ENCODE results near the gene TSPYL6. TPM values are rescaled to one million over a fixed set of nuclear protein-coding genes. Genes with fewer than 3 reads are reported as not detected.

The TSPYL6 gene
- total RNA-seq, 1 donor from 2014 or later, result not detected

DNA sequence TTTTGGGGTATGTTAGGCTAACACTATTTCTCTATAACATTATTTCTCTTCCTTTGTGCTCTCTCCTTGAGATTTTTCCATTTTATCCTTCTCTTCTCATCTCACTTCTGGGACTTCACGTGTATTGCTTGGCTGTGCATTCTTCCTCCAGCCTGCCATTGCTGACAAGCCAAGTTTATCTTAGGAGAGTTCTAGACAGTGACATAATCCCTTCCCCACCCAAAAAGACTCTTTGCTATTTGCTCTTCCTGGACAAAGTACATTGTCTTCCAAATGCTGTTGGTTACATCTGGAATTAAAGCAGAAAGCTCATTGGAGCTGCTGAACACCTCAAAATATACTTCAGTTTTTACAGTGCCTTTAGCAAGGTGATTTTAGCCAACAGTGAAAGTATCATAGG lies 8.9 kb downstream of the TSPYL6 start:
- intact Hi-C loops (cut with micrococcal nuclease), result no loop called here
- Mint-ChIP-seq H3K4me1 (ENCODE audit: low read depth) (no peaks in the 10 kb centered on the region), H3K9me3 (no peaks in the 10 kb centered on the region), H3K27me3 (ENCODE audit: low read depth) (no peaks in the 10 kb centered on the region), H3K36me3 (ENCODE audit: low read depth) (no peaks in the 10 kb centered on the region), H3K4me3 (ENCODE audit: low read depth) (no peak overlapping the region), H3K27ac (no peak overlapping the region)
- no peak for DNase-seq (ENCODE audit: low spot score)

DNA sequence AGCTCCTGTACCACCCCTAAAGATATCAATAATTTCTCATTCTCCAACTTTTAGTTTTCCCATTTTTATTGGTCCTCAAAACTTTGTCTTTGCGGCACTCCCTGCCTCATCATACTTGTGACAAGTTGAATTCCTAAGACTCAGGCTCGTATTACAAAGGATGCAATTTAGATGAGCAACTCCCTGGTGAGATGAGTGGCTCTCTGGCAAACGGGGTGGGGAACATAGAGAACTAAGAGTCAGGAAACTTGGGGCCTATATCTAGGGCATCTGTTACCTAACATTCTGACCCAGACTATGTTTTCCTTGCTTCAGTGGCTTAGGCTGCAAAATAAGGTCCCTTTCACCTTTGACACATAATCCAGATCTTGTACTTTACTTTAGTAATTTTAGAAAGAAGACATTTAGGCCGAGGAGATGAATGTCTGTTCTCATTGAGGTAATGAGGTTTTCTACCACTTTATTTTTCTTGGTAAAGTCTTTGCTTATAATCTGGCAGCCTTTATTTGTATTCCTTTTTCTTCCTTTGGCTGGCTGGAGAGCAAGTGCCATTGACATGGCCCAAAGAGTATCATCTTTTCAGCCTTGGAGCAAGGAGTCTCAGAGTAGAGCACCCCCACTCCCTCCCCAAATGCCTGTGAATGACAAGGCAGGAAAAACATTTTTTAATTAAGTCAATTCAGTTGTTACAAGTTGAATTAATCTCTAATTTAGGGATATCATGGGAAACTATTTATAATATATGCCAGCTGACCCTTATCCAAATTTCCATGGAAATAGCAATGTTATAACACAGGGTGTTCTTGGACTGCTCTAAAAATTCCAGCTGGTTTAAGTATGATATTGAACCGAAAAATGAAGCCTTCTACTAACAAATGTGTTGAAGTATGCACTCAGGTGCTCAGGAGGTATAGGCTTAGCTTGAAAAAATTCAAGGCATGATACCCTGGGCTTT lies 15.2 kb downstream of the TSPYL6 start:
- DNase-seq (ENCODE audit: low spot score), result no peak
- Mint-ChIP-seq H3K4me1 (ENCODE audit: low read depth) (no peaks in the 10 kb centered on the region), H3K36me3 (ENCODE audit: low read depth) (no peaks in the 10 kb centered on the region), H3K27me3 (ENCODE audit: low read depth) (no peaks in the 10 kb centered on the region), H3K4me3 (ENCODE audit: low read depth) (no peak overlapping the region), H3K9me3 (peaks cover 7% of the 10 kb centered on the region), H3K27ac (no peak overlapping the region)
- intact Hi-C loops (cut with micrococcal nuclease), result no loop called here

DNA sequence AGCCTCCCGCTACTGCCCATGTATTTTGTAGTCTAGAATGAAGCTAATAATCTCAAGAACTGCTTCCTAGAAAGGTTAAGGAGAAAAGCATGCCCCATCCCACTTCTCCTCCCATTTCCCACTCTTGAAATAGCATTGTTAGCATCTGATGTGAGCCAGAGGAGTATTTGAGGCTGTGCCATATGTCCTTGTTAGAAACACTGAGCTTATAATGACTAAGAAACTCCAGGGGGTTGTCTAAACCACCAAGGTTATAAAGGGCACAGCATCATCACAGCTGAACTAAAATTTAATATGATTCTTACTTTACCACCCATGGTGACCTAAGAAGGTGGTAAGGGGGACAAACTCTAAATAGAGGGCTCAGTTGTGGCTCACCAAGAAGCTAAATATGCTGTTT lies 16.6 kb downstream of the TSPYL6 start:
- H3K4me3 Mint-ChIP-seq (ENCODE audit: low read depth), result no peak overlapping the region
- peaks cover 7% of the 10 kb centered on the region for H3K9me3 Mint-ChIP-seq
- intact Hi-C loops (cut with micrococcal nuclease), result no loop called here

DNA sequence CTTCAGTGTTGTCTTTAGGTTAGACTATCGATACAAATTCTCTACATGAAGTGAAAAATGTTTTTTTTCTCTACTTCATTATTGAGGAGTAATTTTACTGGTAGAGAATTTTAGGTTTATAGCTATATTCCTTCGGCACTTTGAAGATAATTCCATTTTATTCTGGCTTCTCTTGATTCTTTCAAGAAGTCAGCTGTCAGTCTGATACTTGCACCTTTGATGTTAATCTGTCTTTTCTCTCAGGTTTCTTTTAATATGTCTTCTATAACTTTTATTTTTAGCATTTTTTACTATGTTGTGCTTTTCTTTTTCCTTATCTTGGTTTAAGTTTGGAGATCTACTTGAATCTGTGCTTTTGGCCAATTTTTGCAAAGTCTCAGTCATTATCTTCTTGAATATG lies 18.6 kb downstream of the TSPYL6 start:
- Mint-ChIP-seq H3K27me3 (ENCODE audit: low read depth) (no peaks in the 10 kb centered on the region), H3K4me1 (ENCODE audit: low read depth) (no peaks in the 10 kb centered on the region), H3K36me3 (ENCODE audit: low read depth) (no peaks in the 10 kb centered on the region), H3K9me3 (peaks cover 7% of the 10 kb centered on the region), H3K4me3 (ENCODE audit: low read depth) (no peak overlapping the region), H3K27ac (no peak overlapping the region)
- intact Hi-C loops (cut with micrococcal nuclease), result no loop called here
- DNase-seq (ENCODE audit: low spot score), result no peak

More for the DNA sequence above, 16.6 kb downstream of the TSPYL6 start:
- H3K36me3 Mint-ChIP-seq (ENCODE audit: low read depth), result no peaks in the 10 kb centered on the region
- DNase-seq (ENCODE audit: low spot score), result no peak
- H3K27ac Mint-ChIP-seq, result no peak overlapping the region
- H3K27me3 Mint-ChIP-seq (ENCODE audit: low read depth), result no peaks in the 10 kb centered on the region
- no peaks in the 10 kb centered on the region for H3K4me1 Mint-ChIP-seq (ENCODE audit: low read depth)

DNA sequence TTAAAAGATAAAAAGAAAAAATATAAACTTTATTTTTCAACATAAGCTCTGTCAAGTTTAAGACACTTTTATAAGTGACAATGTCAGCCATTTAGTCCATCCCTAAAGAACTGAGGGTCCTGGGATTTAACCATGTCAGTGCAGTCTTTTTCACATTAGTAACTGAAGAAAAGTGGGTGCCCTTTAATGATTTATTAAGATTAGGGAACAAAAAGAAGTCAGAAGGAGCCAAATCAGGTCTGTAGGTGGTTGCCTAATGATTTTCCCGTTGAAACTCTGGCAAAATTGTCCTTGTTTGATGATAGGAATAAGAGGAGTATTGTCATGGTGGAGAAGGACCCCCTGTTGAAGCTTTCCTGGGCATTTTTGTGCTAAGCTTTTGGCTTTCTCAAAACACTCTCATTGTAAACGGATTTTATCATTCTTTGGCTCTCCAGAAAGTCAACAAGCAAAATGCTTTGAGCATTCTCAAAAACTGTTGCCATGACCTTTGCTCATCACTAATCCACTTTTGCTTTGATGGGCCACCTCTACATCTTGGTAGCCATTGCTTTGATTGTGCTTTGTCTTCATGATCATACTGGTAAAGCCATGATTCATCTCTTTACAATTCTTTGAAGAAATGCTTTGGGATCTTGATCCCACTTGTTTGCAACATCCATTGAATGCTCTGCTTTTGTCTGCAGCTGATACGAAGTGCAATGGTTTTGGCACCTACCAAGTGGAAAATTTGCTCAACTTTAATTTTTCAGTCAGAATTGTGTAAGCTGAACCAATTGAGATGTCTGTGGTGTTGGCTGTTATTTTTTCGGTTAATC lies 22.0 kb downstream of the TSPYL6 start:
- intact Hi-C loops (cut with micrococcal nuclease), result no loop called here
- DNase-seq (ENCODE audit: low spot score), result no peak
- H3K36me3 Mint-ChIP-seq (ENCODE audit: low read depth), result no peaks in the 10 kb centered on the region
- H3K4me1 Mint-ChIP-seq (ENCODE audit: low read depth), result no peaks in the 10 kb centered on the region
- no peaks in the 10 kb centered on the region for H3K27me3 Mint-ChIP-seq (ENCODE audit: low read depth)
- no peak overlapping the region for H3K4me3 Mint-ChIP-seq (ENCODE audit: low read depth)
- H3K27ac Mint-ChIP-seq, result no peak overlapping the region
- H3K9me3 Mint-ChIP-seq, result peaks cover 7% of the 10 kb centered on the region

DNA sequence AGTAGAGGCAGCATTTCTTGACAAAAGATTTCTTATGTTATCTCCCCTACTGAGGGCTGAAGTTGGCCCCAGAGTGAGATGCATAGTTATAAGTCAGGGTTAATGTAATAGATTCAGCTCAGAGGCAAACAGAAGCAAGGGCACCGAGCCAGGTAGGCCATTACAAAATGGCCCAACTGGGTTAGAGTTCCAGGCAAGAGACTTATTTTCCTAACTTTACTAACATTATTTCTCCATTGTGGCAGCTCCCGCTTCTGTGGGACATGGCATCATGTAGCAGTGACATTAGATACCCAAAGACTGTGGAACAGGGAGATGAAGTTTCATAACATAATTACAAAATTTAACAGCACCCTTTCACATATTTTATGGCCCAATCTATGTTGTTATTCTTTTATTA lies 27.1 kb downstream of the TSPYL6 start:
- no peaks in the 10 kb centered on the region for H3K36me3 Mint-ChIP-seq (ENCODE audit: low read depth)
- no peaks in the 10 kb centered on the region for H3K9me3 Mint-ChIP-seq
- no peaks in the 10 kb centered on the region for H3K27me3 Mint-ChIP-seq (ENCODE audit: low read depth)
- H3K4me3 Mint-ChIP-seq (ENCODE audit: low read depth), result no peak overlapping the region
- DNase-seq (ENCODE audit: low spot score), result no peak
- no peak overlapping the region for H3K27ac Mint-ChIP-seq
- intact Hi-C loops (cut with micrococcal nuclease), result no loop called here
- H3K4me1 Mint-ChIP-seq (ENCODE audit: low read depth), result peaks cover 2% of the 10 kb centered on the region

DNA sequence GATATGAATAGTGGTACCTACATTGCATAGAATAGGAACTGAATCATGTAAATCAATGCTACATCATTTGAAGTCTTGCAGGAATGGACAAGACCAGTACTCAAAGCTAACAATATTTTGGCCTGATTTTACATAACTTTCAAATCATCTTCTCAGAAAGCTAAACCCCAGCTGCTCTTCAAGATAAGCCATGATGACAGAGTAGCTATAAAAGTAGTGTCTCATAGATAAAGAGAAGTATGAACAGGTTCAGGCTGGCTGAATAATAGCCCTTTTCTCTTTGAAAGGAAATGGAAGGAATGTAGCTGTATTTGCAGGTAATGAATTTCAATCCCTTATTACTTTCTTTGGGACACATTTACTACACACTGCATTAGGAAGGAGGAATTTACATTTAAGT lies 28.2 kb downstream of the TSPYL6 start:
- no peaks in the 10 kb centered on the region for H3K9me3 Mint-ChIP-seq
- no peak overlapping the region for H3K27ac Mint-ChIP-seq
- DNase-seq (ENCODE audit: low spot score), result no peak
- no peaks in the 10 kb centered on the region for H3K27me3 Mint-ChIP-seq (ENCODE audit: low read depth)
- H3K36me3 Mint-ChIP-seq (ENCODE audit: low read depth), result no peaks in the 10 kb centered on the region
- H3K4me1 Mint-ChIP-seq (ENCODE audit: low read depth), result peaks cover 2% of the 10 kb centered on the region
- intact Hi-C loops (cut with micrococcal nuclease), result no loop called here
- H3K4me3 Mint-ChIP-seq (ENCODE audit: low read depth), result no peak overlapping the region

DNA sequence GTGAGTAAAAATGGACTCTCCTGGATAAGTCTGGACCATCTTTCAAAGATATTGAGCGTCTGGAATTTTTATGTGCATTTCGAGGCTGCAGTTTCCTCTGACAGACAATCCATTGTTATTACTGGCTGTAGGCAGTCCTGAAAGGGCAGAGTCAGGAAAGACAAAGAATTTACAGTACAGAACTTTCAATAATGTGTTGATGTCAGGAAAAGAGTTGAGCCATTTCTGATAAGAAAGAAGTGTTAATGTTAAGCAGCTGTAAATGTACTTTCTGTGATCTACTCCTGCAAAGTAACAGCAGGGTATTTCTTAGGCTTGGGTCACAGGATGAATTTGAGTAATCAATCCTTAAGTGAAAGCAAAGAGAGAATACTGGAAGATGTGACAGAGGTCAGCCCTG lies 29.8 kb downstream of the TSPYL6 start:
- intact Hi-C loops (cut with micrococcal nuclease), result no loop called here
- Mint-ChIP-seq H3K4me1 (ENCODE audit: low read depth) (peaks cover 2% of the 10 kb centered on the region), H3K27ac (no peak overlapping the region), H3K9me3 (no peaks in the 10 kb centered on the region), H3K4me3 (ENCODE audit: low read depth) (no peak overlapping the region), H3K27me3 (ENCODE audit: low read depth) (no peaks in the 10 kb centered on the region), H3K36me3 (ENCODE audit: low read depth) (no peaks in the 10 kb centered on the region)
- no peak for DNase-seq (ENCODE audit: low spot score)

DNA sequence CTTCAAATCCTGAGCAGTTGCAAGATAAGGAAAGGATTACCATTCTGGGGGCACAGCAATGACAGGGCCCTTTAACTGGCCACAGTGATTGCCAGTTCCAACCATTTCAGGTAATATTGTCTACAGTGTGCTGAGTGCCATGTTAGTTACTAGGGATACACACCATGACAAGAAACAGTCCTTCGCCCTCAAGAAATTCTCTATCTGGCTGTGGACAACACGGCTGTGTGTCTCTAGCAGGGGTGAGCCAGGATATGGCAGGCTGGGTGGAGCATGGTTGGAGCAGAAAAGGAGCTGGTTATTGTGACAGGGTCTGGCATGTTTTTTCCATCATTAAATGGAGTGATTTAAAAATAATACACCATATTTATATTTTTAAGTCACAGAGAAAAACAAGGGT lies 31.0 kb downstream of the TSPYL6 start:
- intact Hi-C loops (cut with micrococcal nuclease), result no loop called here
- Mint-ChIP-seq H3K27me3 (ENCODE audit: low read depth) (no peaks in the 10 kb centered on the region), H3K4me3 (ENCODE audit: low read depth) (no peak overlapping the region), H3K36me3 (ENCODE audit: low read depth) (no peaks in the 10 kb centered on the region), H3K4me1 (ENCODE audit: low read depth) (peaks cover 2% of the 10 kb centered on the region), H3K9me3 (no peaks in the 10 kb centered on the region), H3K27ac (no peak overlapping the region)
- no peak for DNase-seq (ENCODE audit: low spot score)

DNA sequence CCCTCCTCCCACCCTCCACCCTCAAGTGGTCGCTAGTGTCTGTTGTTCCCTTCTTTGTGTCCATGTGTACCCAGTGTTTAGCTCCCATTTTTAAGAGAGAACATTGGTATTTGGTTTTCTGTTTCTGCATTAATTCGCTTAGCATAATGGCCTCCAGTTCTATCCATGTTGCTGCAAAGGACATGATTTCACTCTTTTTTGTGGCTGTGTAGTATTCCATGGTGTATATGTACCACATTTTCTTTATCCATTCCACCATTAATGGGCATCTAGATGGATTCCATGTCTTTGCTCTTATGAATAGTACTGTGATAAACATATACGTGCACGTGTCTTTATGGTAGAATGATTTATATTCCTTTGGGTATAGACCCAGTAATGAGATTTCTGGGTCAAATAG lies 42.9 kb downstream of the TSPYL6 start:
- intact Hi-C loops (cut with micrococcal nuclease), result no loop called here
- no peaks in the 10 kb centered on the region for H3K27me3 Mint-ChIP-seq (ENCODE audit: low read depth)
- peaks cover 10% of the 10 kb centered on the region for H3K9me3 Mint-ChIP-seq
- no peaks in the 10 kb centered on the region for H3K4me1 Mint-ChIP-seq (ENCODE audit: low read depth)
- no peak for DNase-seq (ENCODE audit: low spot score)
- no peak overlapping the region for H3K27ac Mint-ChIP-seq
- H3K4me3 Mint-ChIP-seq (ENCODE audit: low read depth), result no peak overlapping the region
- H3K36me3 Mint-ChIP-seq (ENCODE audit: low read depth), result no peaks in the 10 kb centered on the region

DNA sequence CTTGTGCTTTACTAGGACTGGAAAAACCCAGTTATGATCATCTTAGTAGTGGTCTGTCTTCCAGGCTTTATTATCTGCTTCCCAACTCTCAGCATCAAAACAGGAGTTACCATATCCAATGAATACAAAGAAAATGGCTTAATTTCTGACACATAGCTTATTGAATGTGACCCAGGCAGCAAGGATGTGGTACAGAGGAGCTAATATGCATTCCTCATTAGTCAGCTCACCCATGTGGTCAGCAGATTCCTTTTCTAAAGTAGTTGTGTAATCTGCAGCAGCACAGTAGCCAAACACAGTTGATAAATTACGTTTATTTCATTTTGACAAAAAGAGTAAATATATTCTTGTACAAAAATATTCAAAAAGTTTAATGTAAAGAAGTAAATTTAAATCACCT lies 43.6 kb downstream of the TSPYL6 start:
- intact Hi-C loops (cut with micrococcal nuclease), result no loop called here
- no peaks in the 10 kb centered on the region for H3K4me1 Mint-ChIP-seq (ENCODE audit: low read depth)
- H3K4me3 Mint-ChIP-seq (ENCODE audit: low read depth), result no peak overlapping the region
- DNase-seq (ENCODE audit: low spot score), result no peak
- H3K9me3 Mint-ChIP-seq, result peaks cover 10% of the 10 kb centered on the region
- H3K36me3 Mint-ChIP-seq (ENCODE audit: low read depth), result no peaks in the 10 kb centered on the region
- H3K27me3 Mint-ChIP-seq (ENCODE audit: low read depth), result no peaks in the 10 kb centered on the region
- H3K27ac Mint-ChIP-seq, result no peak overlapping the region

DNA sequence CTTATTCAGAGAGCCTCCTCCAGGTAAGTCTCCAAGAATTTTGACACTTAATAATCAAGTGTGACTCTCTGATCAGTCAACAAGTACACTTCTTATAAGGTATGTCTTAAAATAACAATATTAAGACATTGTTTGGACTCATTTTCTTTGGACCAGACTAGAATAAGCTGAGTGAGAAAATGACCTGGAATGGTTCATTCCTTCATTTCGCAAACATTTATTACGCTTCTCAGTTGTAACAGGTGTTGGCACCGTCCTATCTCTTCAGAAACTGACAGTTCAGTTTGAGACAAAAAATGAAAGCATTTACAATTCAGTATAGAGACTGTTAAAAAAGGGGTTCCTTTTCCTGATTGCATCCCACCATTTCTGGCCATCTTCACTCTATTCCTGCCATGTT lies 46.6 kb downstream of the TSPYL6 start:
- H3K27me3 Mint-ChIP-seq (ENCODE audit: low read depth), result no peaks in the 10 kb centered on the region
- H3K9me3 Mint-ChIP-seq, result peaks cover 1% of the 10 kb centered on the region
- DNase-seq (ENCODE audit: low spot score), result no peak

More for the DNA sequence above, 46.6 kb downstream of the TSPYL6 start:
- intact Hi-C loops (cut with micrococcal nuclease), result no loop called here
- Mint-ChIP-seq H3K4me1 (ENCODE audit: low read depth) (peaks cover 4% of the 10 kb centered on the region), H3K4me3 (ENCODE audit: low read depth) (no peak overlapping the region), H3K36me3 (ENCODE audit: low read depth) (no peaks in the 10 kb centered on the region), H3K27ac (no peak overlapping the region)

Measured in activated T-helper 2 cell treated with anti-CD3 and anti-CD28 coated beads, Interferon-gamma antibody, Interleukin-2, Interleukin-4, amounts not matched to agents 10 μg/mL and 5 μg/mL and 100 μg/mL, durations not matched to agents 14 hours and 24 hours and 36 hours (primary cell).